Activated CD8-positive, alpha-beta memory T cell treated with anti-CD3 and anti-CD28 coated beads for 24 hours (primary cell): ENCODE data around the gene TSPYL4.

Experiments
- DNase-seq: peaks from one replicate; pipeline ENCODE4 v3.0.0-alpha.2; 2020

Gene TSPYL4

GRCh38 chr6:116268589-116269293 lies 14.9 kb upstream of the TSPYL4 start:
- DNase-seq = no peak

GRCh38 chr6:116267836-116268588 lies 14.1 kb upstream of the TSPYL4 start:
- no peak for DNase-seq

- DNase-seq = no peak
These were observed 12.9 kb upstream of the TSPYL4 start for GRCh38 chr6:116266803-116267202.

GRCh38 chr6:116265041-116265829 lies 11.4 kb upstream of the TSPYL4 start:
- no peak for DNase-seq

- no peak for DNase-seq
These were observed 9.5 kb upstream of the TSPYL4 start for GRCh38 chr6:116263353-116263752.

- DNase-seq = no peak
These were observed 4.6 kb upstream of the TSPYL4 start for GRCh38 chr6:116258520-116258919.

GRCh38 chr6:116256694-116257093 lies 2.8 kb upstream of the TSPYL4 start:
- no peak for DNase-seq

GRCh38 chr6:116255246-116255800 lies 1.4 kb upstream of the TSPYL4 start:
- DNase-seq = no peak

GRCh38 chr6:116254297-116255056 lies 602 bp upstream of the TSPYL4 start:
- DNase-seq = no peak

- DNase-seq = no peak
These were observed 729 bp downstream of the TSPYL4 start for GRCh38 chr6:116253188-116253504.

- no peak for DNase-seq
These were observed 2.1 kb downstream of the TSPYL4 start for GRCh38 chr6:116251568-116252384.

GRCh38 chr6:116248577-116248976 lies 5.3 kb downstream of the TSPYL4 start:
- no peak for DNase-seq

- no peak for DNase-seq
These were observed 6.6 kb downstream of the TSPYL4 start for GRCh38 chr6:116247285-116247684.

GRCh38 chr6:116246089-116246488 lies 7.8 kb downstream of the TSPYL4 start:
- DNase-seq = no peak

- no peak for DNase-seq
These were observed 9.6 kb downstream of the TSPYL4 start for GRCh38 chr6:116244284-116244683.

- DNase-seq = no peak
These were observed 14.0 kb downstream of the TSPYL4 start for GRCh38 chr6:116239856-116240255.

- no peak for DNase-seq
These were observed 14.6 kb downstream of the TSPYL4 start for GRCh38 chr6:116239256-116239655.

- DNase-seq = no peak
These were observed 15.8 kb downstream of the TSPYL4 start for GRCh38 chr6:116238083-116238482.

- DNase-seq = no peak
These were observed 19.2 kb downstream of the TSPYL4 start for GRCh38 chr6:116234689-116235088.

- DNase-seq = no peak
These were observed 24.5 kb downstream of the TSPYL4 start for GRCh38 chr6:116229287-116229913.

GRCh38 chr6:116223355-116223754 lies 30.5 kb downstream of the TSPYL4 start:
- DNase-seq = no peak
